GM21717 (cell line): ENCODE data around the gene ARHGAP29.

ENCODE experiments used
- ATAC-seq: cut with Tn5 transposase; IDR thresholded peaks from one replicate; pipeline ENCODE4 v1.9.1; 2021; ENCODE audit warnings: mild to moderate bottlenecking, moderate library complexity; ENCODE audit not compliant: unreplicated experiment

Gene ARHGAP29

GRCh38 chr1:94237291-94238226 is at the start of gene ARHGAP29:
Gene ARHGAP29, minus strand, starts transcription at chr1:94237584. Its CDS starts 5,973 bp downstream, at chr1:94231611.
- ATAC-seq, result peak; percentile 70

DNA sequence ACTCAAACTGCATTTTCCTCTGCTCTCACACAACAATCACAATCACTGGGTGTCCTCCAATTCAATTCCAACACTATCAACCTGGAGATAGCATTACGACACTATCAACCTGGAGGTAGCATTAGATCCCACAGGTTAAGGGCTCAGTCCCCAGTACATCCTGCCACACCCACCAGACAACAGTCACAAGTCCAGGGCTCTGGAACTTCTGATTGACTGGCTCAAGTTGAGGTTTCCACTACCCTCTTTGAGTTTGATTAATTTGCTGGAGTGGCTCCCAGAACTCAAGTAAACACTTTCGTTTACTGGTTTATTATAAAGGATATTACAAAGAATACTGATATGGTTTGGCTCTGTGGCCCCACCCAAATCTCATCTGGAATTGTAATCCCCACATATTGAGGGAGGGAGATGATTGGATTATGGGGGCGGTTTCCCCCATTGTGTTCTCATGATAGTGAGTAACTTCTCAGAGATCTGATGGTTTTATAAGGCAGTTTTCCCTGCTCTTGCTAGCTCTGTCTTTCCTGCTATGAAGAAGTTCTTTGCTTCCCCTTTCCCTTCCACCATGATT is 49.6 kb upstream of the ARHGAP29 start:
- ATAC-seq, result no peak

DNA sequence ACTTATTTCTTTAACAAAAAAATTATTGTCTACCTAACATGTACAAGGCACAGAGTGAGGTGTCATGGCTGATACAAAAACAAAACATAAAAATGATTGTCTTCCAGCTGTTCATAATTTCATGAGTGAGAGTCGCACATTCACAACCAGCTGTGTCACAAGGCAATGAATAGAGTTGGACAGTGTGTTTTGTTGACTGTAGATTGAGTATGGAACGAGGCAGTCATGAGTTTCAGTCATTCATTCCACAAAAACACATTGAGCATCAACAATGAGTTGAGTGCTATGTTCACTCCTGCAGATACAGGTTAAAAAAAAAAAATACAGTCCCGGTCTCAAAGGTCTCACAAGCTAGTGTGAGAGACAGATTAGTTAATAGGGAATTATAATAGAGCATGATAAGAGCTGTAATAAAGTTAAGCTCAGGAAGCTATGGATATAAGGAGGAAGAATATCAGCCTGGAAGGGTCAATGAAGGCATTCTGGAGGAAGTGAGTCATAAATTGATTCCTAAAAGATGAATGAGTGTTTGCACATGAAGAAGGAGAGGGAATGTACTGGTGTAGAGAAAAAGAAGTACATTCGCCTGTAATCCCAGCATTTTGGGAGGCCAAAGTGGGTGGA is 47.8 kb upstream of the ARHGAP29 start:
- no peak for ATAC-seq

DNA sequence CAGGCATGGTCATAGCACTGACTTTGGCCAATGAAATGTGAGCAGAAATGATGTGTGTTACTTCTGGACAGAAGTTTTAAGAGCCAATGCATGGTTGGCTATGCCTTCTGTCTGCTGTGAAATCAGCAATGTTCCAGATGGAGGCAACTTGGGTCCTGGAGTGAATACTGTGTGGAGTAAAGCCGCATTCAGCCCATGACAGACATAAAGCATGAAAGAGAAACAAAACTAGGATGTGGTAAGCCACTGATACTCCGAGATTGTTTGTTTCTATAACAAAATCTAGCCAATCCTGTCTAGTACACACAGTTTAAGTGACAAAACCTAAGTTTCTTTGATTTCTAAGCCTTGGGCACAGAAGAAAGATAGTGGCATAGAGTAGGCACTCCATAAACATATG is 47.1 kb upstream of the ARHGAP29 start:
- ATAC-seq, result peak; percentile 83

DNA sequence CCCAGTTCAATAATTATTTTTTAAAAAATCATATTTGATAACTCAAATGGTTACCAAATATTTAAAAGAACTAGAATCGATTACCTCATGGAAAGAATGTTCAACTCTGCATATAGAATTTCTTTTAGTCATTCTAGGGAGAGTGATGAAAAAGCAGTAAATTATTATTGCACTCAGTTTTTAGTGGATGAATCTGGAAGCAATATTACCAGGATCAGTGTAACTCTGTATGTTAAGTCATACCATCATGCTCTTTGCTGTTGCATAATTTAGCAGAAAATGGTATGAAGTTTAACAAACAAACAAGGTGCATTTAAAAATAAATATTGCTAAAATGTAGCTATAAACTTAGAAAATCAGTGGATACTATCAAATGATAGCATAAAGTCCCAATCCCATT is 46.1 kb upstream of the ARHGAP29 start:
- ATAC-seq, result no peak

- no peak for ATAC-seq
Measured at GRCh38 chr1:94282143-94282711, 44.8 kb upstream of the ARHGAP29 start.

- ATAC-seq, result no peak
Measured at GRCh38 chr1:94281361-94282142, 44.2 kb upstream of the ARHGAP29 start.

- no peak for ATAC-seq
Measured at GRCh38 chr1:94280541-94280940, 43.2 kb upstream of the ARHGAP29 start.

DNA sequence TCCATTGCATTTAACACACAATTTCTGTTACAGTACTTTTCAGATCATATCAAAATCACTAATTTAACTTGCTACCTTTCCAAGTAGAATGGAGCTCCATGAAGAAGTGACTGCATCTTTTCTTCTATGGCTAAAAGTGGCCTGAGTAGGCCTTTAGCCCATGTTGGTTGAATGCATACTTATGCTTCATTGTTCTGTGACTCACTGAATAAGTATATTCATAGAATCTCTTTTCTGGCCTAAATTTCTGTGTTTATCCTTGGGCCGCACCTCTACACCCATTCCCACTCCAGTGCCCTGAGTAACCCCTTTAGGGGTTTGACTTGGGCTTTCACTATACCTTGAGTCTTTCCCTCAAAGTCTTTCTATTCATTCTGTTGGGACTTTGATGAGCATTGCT is 42.1 kb upstream of the ARHGAP29 start:
- no peak for ATAC-seq

- no peak for ATAC-seq
Measured at GRCh38 chr1:94279038-94279437, 41.7 kb upstream of the ARHGAP29 start.

- no peak for ATAC-seq
Measured at GRCh38 chr1:94276988-94277434, 39.6 kb upstream of the ARHGAP29 start.

- no peak for ATAC-seq
Measured at GRCh38 chr1:94275083-94275482, 37.7 kb upstream of the ARHGAP29 start.

DNA sequence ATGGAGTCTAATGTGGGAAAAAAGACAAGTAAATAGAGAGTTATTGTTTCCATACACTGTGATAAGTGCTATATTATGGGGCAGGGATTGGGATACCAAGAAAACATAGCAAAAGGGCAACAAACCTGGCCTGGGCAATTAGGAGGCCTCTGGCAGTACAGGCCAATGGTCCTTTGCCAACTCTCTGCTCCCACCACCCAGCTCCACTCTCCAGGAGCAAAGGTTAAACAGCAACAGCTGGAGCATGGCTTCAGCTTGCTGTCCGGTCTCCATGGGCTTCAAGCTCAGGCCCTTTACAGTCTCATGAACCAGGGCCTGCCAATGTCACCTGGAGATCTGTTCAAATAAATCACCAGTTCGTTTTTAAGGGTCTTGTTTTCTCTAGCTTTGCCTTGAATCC is 37.2 kb upstream of the ARHGAP29 start:
- ATAC-seq, result no peak

GRCh38 chr1:94273111-94273510 is 35.7 kb upstream of the ARHGAP29 start:
- no peak for ATAC-seq

- ATAC-seq, result no peak
Measured at GRCh38 chr1:94272388-94272787, 35.0 kb upstream of the ARHGAP29 start.

DNA sequence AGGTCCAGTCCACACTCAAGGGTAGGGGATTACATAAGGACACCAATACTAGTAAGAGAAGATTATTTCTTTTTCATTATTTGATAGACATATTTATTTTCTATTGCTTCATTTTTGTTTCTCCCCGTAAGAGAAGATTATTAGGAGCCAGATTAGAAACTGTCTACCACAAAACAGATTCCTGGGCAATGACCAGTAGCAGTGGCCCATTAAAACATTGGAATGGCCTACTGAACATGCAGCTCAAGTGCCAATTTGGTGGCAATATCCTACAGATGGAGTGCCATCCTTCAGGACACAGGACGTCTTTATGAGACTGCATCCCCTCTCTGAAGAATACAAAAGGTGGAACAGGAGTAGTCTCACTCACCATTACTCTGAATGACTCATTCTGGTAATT is 34.0 kb upstream of the ARHGAP29 start:
- no peak for ATAC-seq

DNA sequence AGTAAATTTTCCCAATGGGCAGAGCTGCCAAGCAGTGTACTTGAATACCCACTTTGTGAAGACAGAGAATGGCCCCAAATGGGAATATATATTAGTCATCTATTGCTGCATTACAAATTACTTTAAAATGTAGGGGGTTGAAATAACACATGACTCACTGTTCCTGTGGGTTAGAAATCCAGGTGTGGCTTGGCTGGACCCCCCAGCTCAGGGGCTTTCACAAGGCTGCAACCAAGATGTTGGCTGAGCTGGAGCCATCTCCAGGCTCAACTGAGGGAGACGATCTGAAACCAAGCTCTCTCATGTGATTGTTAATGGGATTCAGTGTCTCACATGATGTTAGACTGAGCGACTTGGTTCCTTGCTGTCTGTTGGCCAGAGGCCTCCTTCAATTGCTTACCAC is 33.4 kb upstream of the ARHGAP29 start:
- ATAC-seq, result no peak

- ATAC-seq, result no peak
Measured at GRCh38 chr1:94269921-94270320, 32.5 kb upstream of the ARHGAP29 start.

DNA sequence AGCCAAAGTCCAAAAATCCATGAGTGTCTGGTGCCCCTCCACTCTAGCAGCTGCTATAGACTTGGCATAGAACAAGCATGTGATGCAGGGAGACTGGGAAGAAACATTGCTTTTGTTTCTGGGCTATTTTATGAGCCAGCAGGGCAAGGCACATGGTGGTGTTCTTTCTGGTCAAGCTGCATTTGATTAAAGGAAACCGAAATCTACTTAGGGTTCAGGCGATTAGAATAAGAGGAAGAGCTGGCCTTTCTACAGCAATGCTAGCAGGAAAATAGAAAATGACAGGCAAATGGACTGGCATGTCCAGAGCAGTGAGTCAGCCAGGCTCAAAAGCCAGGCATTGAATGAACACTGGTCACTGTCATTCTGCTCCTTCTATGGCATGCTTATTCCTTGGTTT is 28.5 kb upstream of the ARHGAP29 start:
- no peak for ATAC-seq

DNA sequence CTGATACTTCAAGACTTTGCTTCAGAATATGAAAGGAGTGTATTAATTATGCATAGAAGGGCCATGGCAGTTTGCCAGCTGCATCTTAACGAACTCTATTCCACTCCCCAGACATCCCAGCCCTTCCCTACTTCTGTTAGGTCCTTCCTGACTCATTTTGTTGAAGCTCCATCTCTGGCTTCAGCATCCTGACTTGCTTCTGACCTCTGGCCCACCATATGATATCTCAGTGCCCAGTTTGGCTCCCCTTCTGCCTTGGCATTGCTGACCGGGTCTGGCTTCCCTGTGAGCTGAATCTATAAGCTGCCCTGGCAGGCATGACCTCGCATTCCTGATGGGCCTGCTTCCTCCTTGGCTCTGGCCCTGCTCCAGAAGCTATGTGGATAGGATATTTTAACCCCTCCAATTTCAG is 27.6 kb upstream of the ARHGAP29 start:
- ATAC-seq, result no peak
